HG03432 (cell line): ENCODE measurements around the gene GPHA2.

Source experiments
- ATAC-seq: cut with Tn5 transposase; IDR thresholded peaks from one replicate; pipeline ENCODE4 v1.9.1; 2021; ENCODE audit warnings: mild to moderate bottlenecking, moderate library complexity; ENCODE audit not compliant: unreplicated experiment

GPHA2 gene

GRCh38 chr11:64931290-64931689, 4.4 kb downstream of the GPHA2 start:
- no peak for ATAC-seq

GRCh38 chr11:64930340-64930739, 5.4 kb downstream of the GPHA2 start:
- ATAC-seq: no peak

- ATAC-seq: no peak
These were observed 6.1 kb downstream of the GPHA2 start for GRCh38 chr11:64929625-64930024.

- no peak for ATAC-seq
These were observed 6.7 kb downstream of the GPHA2 start for GRCh38 chr11:64928957-64929356.

GRCh38 chr11:64926689-64927088, 9.0 kb downstream of the GPHA2 start:
- ATAC-seq: no peak

GRCh38 chr11:64925536-64926436, 9.9 kb downstream of the GPHA2 start:
- ATAC-seq: no peak

- ATAC-seq: peak; percentile 3
These were observed 10.8 kb downstream of the GPHA2 start for GRCh38 chr11:64924910-64925284.

- ATAC-seq: peak; percentile 84
These were observed 11.5 kb downstream of the GPHA2 start, which contains the start of gene PPP2R5B for GRCh38 chr11:64923944-64924909. TSS of gene PPP2R5B (plus strand) at chr11:64924689. CDS start at chr11:64925735, 1,046 bp downstream.

GRCh38 chr11:64923151-64923661, 12.5 kb downstream of the GPHA2 start:
- ATAC-seq: no peak

GRCh38 chr11:64921384-64921783, 14.3 kb downstream of the GPHA2 start:
- ATAC-seq: no peak

- no peak for ATAC-seq
These were observed 15.6 kb downstream of the GPHA2 start for GRCh38 chr11:64920124-64920523.

GRCh38 chr11:64919627-64920026, 16.1 kb downstream of the GPHA2 start:
- ATAC-seq: no peak

- no peak for ATAC-seq
These were observed 17.7 kb downstream of the GPHA2 start for GRCh38 chr11:64918017-64918416.

- no peak for ATAC-seq
These were observed 18.1 kb downstream of the GPHA2 start for GRCh38 chr11:64917663-64917995.

GRCh38 chr11:64916775-64917662, 18.7 kb downstream of the GPHA2 start, which contains the start of gene ATG2A:
TSS of gene ATG2A (minus strand) at chr11:64917209. CDS start at chr11:64917135, 74 bp downstream.
- peak; percentile 92 for ATAC-seq

- ATAC-seq: peak; percentile 13
These were observed 19.5 kb downstream of the GPHA2 start for GRCh38 chr11:64916040-64916774.

- no peak for ATAC-seq
These were observed 20.3 kb downstream of the GPHA2 start for GRCh38 chr11:64915376-64915887.

- ATAC-seq: no peak
These were observed 21.6 kb downstream of the GPHA2 start for GRCh38 chr11:64914123-64914522.

GRCh38 chr11:64913171-64913727, 22.4 kb downstream of the GPHA2 start:
- ATAC-seq: no peak
